Left ventricle myocardium superior (tissue), 1 donor: ENCODE measurements around the gene FSCN2. TPM values are rescaled to one million over a fixed set of nuclear protein-coding genes. Genes with fewer than 3 reads are reported as not detected.
"Not testable (repeated sequence)": the region's sequence is repeated elsewhere in the genome, so short reads cannot be mapped to it uniquely, and the experiment has no call there.

ENCODE experiments used
- ATAC-seq: fragments of 200-7000 bp; cut with Tn5 transposase; one replicate; pipeline ENCODE4 v1.9.1; 2020; ENCODE audit warnings: mild to moderate bottlenecking, moderate library complexity
- DNase-seq: peaks from one replicate; pipeline ENCODE4 v3.0.0-alpha.2; 2020
- intact Hi-C: fragments of 100-400 bp; cut with micrococcal nuclease; formaldehyde crosslinking; loops from one replicate; pipeline ENCODE4 v1.11.0; 2022
- total RNA-seq: library from RNA; stranded (reverse); fragmentation: NEBNext Ultra II Directional; extraction: Animal tissue kit (Norgen Biotek cat#: 25700); gene quantifications from one replicate; pipeline ENCODE4 v1.2.1, GENCODE V29; 2021
- donor health status: DM: no; HTN: yes; CAD: no; lungs with severe emphysema.

The FSCN2 gene
- total RNA-seq, 1 donor from 2014 or later = 0.50 TPM

GRCh38 chr17:81583589-81584342, 55.6 kb downstream of the FSCN2 start:
- intact Hi-C loops = no loop called here
- no peak for ATAC-seq

GRCh38 chr17:81584771-81585170, 56.6 kb downstream of the FSCN2 start:
- intact Hi-C loops, DNase-seq, ATAC-seq: not testable (repeated sequence)

More at GRCh38 chr17:81583589-81584342, 55.6 kb downstream of the FSCN2 start:
- no peak for DNase-seq

- no peak for ATAC-seq
- DNase-seq = no peak
- intact Hi-C loops = no loop called here
These were observed 57.9 kb downstream of the FSCN2 start for GRCh38 chr17:81586096-81586495.

Other genes with a start within 250 kb of the FSCN2 start
- 46.6 TPM for gene SLC38A10, start 233.1 kb upstream of the FSCN2 start, total RNA-seq
- 8.6 TPM for gene BAHCC1, start 132.9 kb upstream of the FSCN2 start, total RNA-seq
- gene ACTG1, start 15.6 kb upstream of the FSCN2 start, total RNA-seq = 357 TPM
- 15.4 TPM for gene FAAP100, start 24.0 kb downstream of the FSCN2 start, total RNA-seq
- gene NPLOC4, start 108.7 kb downstream of the FSCN2 start, total RNA-seq = 86.4 TPM
- gene TSPAN10, start 108.8 kb downstream of the FSCN2 start, total RNA-seq = not detected
- gene PDE6G, start 128.2 kb downstream of the FSCN2 start, total RNA-seq = not detected
- gene OXLD1, start 138.2 kb downstream of the FSCN2 start, total RNA-seq = 12.4 TPM
- 6.2 TPM for gene CCDC137, start 138.4 kb downstream of the FSCN2 start, total RNA-seq
- gene ARL16, start 155.4 kb downstream of the FSCN2 start, total RNA-seq = 12.0 TPM
- 42.1 TPM for gene HGS, start 155.6 kb downstream of the FSCN2 start, total RNA-seq
- gene MRPL12, start 175.0 kb downstream of the FSCN2 start, total RNA-seq = 184 TPM
- 8.6 TPM for gene SLC25A10, start 183.9 kb downstream of the FSCN2 start, total RNA-seq